Esophagus muscularis mucosa (tissue), 4 donors: ENCODE results near the gene GUCY2C. TPM values are rescaled to one million over a fixed set of nuclear protein-coding genes. Genes with fewer than 3 reads are reported as not detected.

ENCODE experiments used
- DNase-seq: peaks from one replicate; pipeline ENCODE4 v3.0.0-alpha.2; 2017; ENCODE audit errors: extremely low spot score
- H3K27ac ChIP-seq, 4 donors: fragments of 200-600 bp; sonication (generic); replicated peaks in 1 of 4; 1 replicate in 3 of 4; 2 replicates in 1 of 4; pipeline ENCODE4 v1.5.1; 2016 to 2019; ENCODE audit warnings: mild to moderate bottlenecking in 1 of 4
- H3K27me3 ChIP-seq, 4 donors: fragments of 200-600 bp; sonication (generic); one replicate each; pipeline versions ENCODE4 v1.5.1 to v1.6.0; 2016 to 2019
- H3K36me3 ChIP-seq, 4 donors: fragments of 200-600 bp; sonication (generic); one replicate each; pipeline ENCODE4 v1.5.1; 2016 to 2019
- H3K4me1 ChIP-seq, 4 donors: fragments of 200-600 bp; sonication (generic); one replicate each; pipeline ENCODE4 v1.5.1; 2016 to 2019
- H3K4me3 ChIP-seq, 4 donors: fragments of 200-600 bp; sonication (generic); 1 replicate in 2 of 4; 2 replicates in 2 of 4; pipeline ENCODE4 v1.5.1; 2016 to 2019; ENCODE audit warnings: mild to moderate bottlenecking in 4 of 4, moderate library complexity in 1 of 4
- H3K9me3 ChIP-seq, 4 donors: fragments of 200-600 bp; sonication (generic); 1 replicate in 3 of 4; 2 replicates in 1 of 4; pipeline ENCODE4 v1.5.1; 2016 to 2019
- EP300 ChIP-seq: sonication (generic); formaldehyde crosslinking; IDR thresholded peaks from one replicate; pipeline ENCODE4 v1.6.1; 2017; ENCODE audit warnings: antibody characterized with exemption
- POLR2A ChIP-seq: fragments of 450-650 bp; IDR thresholded peaks from one replicate; pipeline ENCODE4 v1.6.1; 2017; ENCODE audit warnings: antibody characterized with exemption, moderate library complexity, mild to moderate bottlenecking, low read depth
- POLR2AphosphoS5 ChIP-seq, 2 donors: sonication (generic); formaldehyde crosslinking; IDR thresholded peaks; one replicate each; pipeline ENCODE4 v1.6.1; 2017; ENCODE audit warnings: antibody characterized with exemption in 2 of 2
- WGBS: methylation state at CpG from one replicate; pipeline ENCODE4 v1.1.5; 2018; 5-methylcytosine and 5-hydroxymethylcytosine counted together
- intact Hi-C: fragments of 100-400 bp; cut with DNase I; formaldehyde crosslinking; loops from one replicate; pipeline ENCODE4 v1.15.1; 2023
- total RNA-seq, 4 donors: library from RNA; depleted of rRNA; stranded (reverse); fragments of >200 nt; gene quantifications; one replicate each; pipeline versions ENCODE4 v1.1.0 to v1.2.1, GENCODE V29; 2016
- TF ChIP-seq, protein P1 (sequence below), 3 experiments: fragments of 200-600 bp in 2 of 3; fragments of 450-650 bp in 1 of 3; sonication (generic) in 2 of 3; IDR thresholded peaks; one replicate each; pipeline ENCODE4 v1.5.1; 2017 to 2019; ENCODE audit warnings: antibody characterized with exemption in 3 of 3, mild to moderate bottlenecking in 2 of 3, moderate library complexity in 1 of 3

Gene GUCY2C
- total RNA-seq, 4 donors from 2014 or later, result not detected

DNA sequence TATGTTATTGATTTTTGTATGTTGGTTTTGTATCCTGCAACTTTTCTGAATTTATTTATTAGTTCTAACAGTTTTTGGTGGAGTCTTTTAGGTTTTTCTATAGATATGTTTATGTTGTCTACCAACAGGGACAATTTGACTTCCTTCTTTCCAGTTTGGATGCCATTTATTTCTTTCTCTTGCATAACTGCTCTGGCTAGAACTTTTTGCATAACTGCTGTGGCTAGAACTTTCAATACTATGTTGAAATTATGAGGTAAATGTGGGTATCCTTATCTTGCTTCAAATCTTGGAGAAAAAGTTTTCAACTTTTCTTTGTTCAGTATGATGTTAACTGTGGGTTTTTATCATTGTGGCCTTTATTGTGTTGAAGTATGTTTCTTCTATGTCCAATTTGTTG, 88.8 kb downstream of the GUCY2C start:
- intact Hi-C loops, result no loop called here
- no peak for DNase-seq
- peaks cover 0 to 27% (median 24%) of the 10 kb centered on the region in 4 donors for H3K9me3 ChIP-seq
- H3K36me3 ChIP-seq, result no peaks in the 10 kb centered on the region
- H3K27me3 ChIP-seq, result no peaks in the 10 kb centered on the region
- TF ChIP-seq POLR2A (no peak), EP300 (no peak), POLR2AphosphoS5 (IDR thresholded peaks at IDR 0.05) (no peak)
- TF ChIP-seq, protein P1, sequence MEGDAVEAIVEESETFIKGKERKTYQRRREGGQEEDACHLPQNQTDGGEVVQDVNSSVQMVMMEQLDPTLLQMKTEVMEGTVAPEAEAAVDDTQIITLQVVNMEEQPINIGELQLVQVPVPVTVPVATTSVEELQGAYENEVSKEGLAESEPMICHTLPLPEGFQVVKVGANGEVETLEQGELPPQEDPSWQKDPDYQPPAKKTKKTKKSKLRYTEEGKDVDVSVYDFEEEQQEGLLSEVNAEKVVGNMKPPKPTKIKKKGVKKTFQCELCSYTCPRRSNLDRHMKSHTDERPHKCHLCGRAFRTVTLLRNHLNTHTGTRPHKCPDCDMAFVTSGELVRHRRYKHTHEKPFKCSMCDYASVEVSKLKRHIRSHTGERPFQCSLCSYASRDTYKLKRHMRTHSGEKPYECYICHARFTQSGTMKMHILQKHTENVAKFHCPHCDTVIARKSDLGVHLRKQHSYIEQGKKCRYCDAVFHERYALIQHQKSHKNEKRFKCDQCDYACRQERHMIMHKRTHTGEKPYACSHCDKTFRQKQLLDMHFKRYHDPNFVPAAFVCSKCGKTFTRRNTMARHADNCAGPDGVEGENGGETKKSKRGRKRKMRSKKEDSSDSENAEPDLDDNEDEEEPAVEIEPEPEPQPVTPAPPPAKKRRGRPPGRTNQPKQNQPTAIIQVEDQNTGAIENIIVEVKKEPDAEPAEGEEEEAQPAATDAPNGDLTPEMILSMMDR (IDR thresholded peaks at IDR 0.05), result no peak
- no peak overlapping the region for H3K4me3 ChIP-seq
- no peak overlapping the region for H3K27ac ChIP-seq
- peaks cover 0 to 5% (median under 1%) of the 10 kb centered on the region in 4 donors for H3K4me1 ChIP-seq

DNA sequence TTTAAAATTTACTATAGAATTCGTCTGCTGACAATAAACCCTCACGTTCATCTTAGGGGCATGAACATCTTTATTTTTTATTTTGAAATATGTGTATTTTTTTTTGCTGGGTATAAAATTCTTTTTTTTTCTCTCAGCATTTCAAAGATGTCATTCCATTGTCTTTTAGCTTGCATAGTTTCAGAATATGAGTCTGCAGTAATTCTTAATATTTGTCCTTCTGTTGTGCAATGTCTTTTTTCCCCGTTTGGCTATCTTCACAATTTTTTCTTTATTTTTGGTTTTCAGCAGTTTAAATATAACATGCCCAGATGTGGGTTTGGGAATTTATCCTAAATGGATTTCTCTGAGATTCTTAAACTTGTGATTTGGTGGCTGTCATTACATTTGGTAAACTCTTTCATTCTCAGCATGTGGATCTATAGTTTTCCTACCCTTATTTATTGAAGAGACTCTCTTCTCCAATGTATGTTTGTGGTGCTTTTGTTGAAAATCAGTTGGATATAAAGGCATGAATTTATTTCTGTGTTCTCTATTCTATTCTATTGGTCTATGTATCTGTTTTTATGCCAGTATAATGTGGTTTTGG, 90.9 kb downstream of the GUCY2C start:
- intact Hi-C loops, result no loop called here
- DNase-seq, result no peak
- Histone ChIP-seq H3K4me3 (no peak overlapping the region), H3K27me3 (no peaks in the 10 kb centered on the region), H3K27ac (no peak overlapping the region), H3K4me1 (no peaks in the 10 kb centered on the region), H3K36me3 (no peaks in the 10 kb centered on the region), H3K9me3 (peaks cover 0 to 27% (median 23%) of the 10 kb centered on the region in 4 donors)
- WGBS, result 77% methylated on average over 3 of the region's 3 CpGs
- TF ChIP-seq POLR2A (no peak), EP300 (no peak), POLR2AphosphoS5 (IDR thresholded peaks at IDR 0.05) (no peak)
- TF ChIP-seq, protein P1 (IDR thresholded peaks at IDR 0.05), result no peak

DNA sequence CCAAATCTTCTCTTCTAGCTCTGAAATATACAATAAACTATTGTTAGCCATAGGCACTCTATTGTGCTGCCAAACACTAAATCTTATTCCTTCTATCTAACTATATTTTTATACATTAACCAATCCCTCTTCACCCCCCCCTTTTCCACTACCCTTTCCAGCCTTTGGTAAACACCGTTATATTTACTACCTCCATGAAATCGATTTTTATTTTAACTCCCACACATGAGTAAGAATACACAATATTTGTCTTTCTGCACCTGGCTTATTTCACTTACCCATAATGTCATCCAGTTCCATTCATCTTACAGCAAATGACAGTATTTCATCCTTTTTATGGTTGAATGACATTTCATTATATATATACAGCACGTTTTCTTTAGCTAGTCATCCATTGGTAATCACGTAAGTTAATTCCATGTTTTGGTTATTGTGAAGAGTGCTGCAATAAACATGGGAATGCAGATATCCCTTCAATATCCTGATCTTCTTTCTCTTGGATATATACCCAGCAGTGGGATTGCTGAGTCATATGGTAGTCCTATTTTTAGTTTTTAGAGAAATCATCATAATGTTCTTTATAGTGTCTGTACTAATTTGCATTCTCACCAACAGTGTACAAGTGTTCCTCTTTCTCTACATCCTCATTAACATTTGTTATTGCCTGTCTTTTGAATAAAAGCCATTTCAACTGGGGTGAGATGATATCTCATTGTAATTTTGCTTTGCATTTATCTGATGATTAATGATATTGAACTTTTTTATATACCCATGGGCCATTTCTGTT, 94.5 kb downstream of the GUCY2C start:
- no peak overlapping the region for H3K4me3 ChIP-seq
- peaks cover 0 to 40% (median 23%) of the 10 kb centered on the region in 4 donors for H3K9me3 ChIP-seq
- WGBS, result 70% methylated on average over 4 of the region's 4 CpGs
- TF ChIP-seq, protein P1 (IDR thresholded peaks at IDR 0.05), result no peak
- TF ChIP-seq POLR2A, result no peak
- no peak for TF ChIP-seq POLR2AphosphoS5 (IDR thresholded peaks at IDR 0.05)
- TF ChIP-seq EP300, result no peak
- no peak overlapping the region for H3K27ac ChIP-seq
- no peaks in the 10 kb centered on the region for H3K27me3 ChIP-seq
- no peaks in the 10 kb centered on the region for H3K4me1 ChIP-seq
- no peak for DNase-seq
- no peaks in the 10 kb centered on the region for H3K36me3 ChIP-seq
- intact Hi-C loops, result no loop called here

DNA sequence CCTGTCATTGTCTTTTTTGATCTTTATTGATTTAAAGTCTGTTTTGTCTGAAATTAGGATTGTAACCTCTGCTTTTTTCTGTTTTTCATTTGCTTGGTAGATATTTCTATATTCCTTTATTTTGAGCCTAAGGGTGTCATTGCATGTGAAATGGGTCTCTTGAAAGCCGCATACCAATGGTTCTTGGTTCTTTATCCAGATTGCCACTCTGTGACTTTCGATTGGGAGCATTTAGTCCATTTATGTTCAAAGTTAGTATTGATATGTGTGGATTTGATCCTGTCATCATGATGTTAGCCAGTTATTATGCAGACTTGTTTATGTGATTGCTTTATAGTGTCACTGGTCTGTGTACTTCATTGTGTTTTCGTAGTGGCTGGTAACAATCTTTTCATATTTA, 98.9 kb downstream of the GUCY2C start:
- 93% methylated on average over 3 of the region's 3 CpGs for WGBS
- H3K4me3 ChIP-seq, result no peak overlapping the region
- intact Hi-C loops, result no loop called here
- H3K4me1 ChIP-seq, result no peaks in the 10 kb centered on the region
- DNase-seq, result no peak
- H3K27ac ChIP-seq, result no peak overlapping the region
- TF ChIP-seq POLR2AphosphoS5 (IDR thresholded peaks at IDR 0.05) (no peak), POLR2A (no peak), EP300 (no peak)
- TF ChIP-seq, protein P1 (IDR thresholded peaks at IDR 0.05), result no peak
- H3K27me3 ChIP-seq, result no peaks in the 10 kb centered on the region
- no peaks in the 10 kb centered on the region for H3K36me3 ChIP-seq
- H3K9me3 ChIP-seq, result peaks cover 0 to 15% (median 2%) of the 10 kb centered on the region in 4 donors
